KOPT-K1 (cell line): ENCODE results near the gene ATXN3L.

Experiments
- H3K27ac ChIP-seq: fragments of 200-600 bp; sonication (generic); 2 replicates; pipeline ENCODE4 v1.5.1; 2016; ENCODE audit warnings: antibody characterized with exemption, mild to moderate bottlenecking, low read depth, low read length; ENCODE audit not compliant: poor library complexity, severe bottlenecking
- H3K36me3 ChIP-seq: fragments of 200-600 bp; sonication (generic); 2 replicates; pipeline ENCODE4 v1.5.1; 2017; ENCODE audit warnings: antibody characterized with exemption, mild to moderate bottlenecking, low read length, moderate library complexity; ENCODE audit not compliant: insufficient read depth
- H3K9me3 ChIP-seq: fragments of 200-600 bp; sonication (generic); 2 replicates; pipeline ENCODE4 v1.5.1; 2017; ENCODE audit warnings: antibody characterized with exemption, low read length, mild to moderate bottlenecking; ENCODE audit not compliant: insufficient read depth, poor library complexity, severe bottlenecking

ATXN3L gene

DNA sequence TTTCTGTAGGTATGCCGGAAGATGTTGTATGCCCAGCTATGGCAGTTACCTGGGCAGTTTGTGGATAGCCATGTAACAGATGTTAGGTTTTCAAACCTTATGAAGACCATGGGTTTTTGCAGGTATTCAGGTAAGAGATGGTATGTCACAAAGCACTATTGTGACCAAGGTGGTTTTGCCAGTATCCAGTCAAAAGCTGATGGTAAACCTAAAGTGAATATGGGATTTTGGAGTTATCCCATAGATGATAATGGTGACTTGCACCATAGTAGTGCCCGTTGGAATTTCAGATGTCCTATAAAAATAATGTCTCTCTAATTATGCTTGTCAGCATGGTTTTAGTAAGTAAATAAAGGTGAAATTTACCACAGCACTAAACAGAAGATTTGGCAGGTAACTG is at the start of gene ATXN3L:
Gene ATXN3L, minus strand, starts transcription at position 101 of the 400 bp plus-strand sequence. CDS start 119 bp downstream, outside the sequence.
- no peaks in the 10 kb centered on the region for H3K9me3 ChIP-seq
- no peaks in the 10 kb centered on the region for H3K36me3 ChIP-seq
- H3K27ac ChIP-seq = no peak within 1 kb of the TSS

DNA sequence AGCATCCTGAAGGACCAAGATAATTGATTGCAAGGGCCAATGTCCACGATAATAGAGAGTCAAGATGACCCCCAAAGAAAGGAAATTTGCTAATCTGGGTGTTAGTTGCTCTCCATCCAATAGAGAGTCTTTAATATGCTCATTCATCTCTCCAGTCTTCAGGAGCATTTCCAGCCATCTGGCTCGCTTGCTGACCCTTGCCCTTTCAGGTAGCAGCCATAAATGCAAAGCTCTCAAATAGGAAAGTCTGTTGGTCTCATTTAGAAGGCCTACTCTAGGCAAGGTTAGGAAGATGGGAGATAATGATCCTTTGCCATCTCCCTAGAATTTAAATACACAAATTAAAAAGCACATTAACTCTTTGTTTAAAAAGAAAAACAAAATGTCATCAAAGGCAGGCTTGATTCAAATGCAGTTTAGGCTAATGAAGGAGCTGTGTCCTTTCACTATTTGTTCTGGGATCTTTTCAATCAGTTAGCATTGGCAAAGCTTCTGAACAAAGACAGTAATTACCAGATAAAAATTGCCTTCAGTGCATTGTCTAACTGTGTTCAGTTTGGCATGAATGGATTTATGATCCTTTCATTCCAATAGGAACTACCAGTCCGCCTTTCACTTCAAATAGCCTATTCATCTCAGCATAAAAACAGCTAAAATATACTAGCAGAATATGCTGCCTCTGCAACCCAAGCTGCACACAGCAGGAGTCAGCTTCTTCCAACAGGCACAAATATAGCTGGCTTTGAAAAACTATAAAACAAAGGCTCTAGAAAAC is 49.6 kb upstream of the ATXN3L start:
- Histone ChIP-seq H3K27ac (no peak overlapping the region), H3K36me3 (no peaks in the 10 kb centered on the region), H3K9me3 (no peaks in the 10 kb centered on the region)

DNA sequence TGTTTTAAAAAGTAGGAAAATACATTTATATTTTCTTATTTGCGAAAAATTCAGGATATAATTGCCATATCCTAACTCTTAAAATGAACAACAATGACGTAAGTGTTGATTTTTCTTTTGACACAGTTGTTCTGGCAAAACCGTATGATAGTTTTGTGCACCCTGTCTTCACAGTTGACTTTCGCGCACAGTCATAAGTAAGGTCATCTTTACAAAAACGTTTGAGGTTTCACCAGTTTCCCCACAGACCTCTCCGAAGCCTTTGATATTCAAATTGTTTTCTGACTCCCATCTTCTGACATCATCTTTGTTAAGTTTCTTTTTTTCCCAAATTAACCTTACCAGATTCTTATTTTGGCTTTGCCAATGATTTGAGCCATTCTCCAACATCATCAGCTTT is 48.1 kb upstream of the ATXN3L start:
- Histone ChIP-seq H3K36me3 (no peaks in the 10 kb centered on the region), H3K9me3 (no peaks in the 10 kb centered on the region), H3K27ac (no peak overlapping the region)

DNA sequence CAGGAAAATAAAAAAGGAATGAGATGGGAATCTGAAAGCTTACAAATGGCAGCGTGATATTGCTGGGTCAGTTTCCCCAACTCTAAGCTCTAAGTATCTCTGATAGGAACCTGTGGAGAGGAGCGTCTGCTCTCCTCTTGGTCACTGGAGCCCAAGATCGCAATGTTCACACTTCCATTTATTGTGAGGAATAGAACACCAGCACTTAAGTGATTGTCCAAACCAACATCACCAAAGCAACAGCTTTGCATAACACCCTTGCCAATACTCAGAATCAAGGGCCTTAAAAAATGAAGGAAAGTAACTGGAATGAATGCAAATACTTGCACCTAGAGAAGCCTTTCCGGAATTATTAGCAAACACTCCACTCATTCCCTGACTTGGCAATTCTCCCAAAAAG is 46.8 kb upstream of the ATXN3L start:
- Histone ChIP-seq H3K27ac (no peak overlapping the region), H3K36me3 (no peaks in the 10 kb centered on the region)

DNA sequence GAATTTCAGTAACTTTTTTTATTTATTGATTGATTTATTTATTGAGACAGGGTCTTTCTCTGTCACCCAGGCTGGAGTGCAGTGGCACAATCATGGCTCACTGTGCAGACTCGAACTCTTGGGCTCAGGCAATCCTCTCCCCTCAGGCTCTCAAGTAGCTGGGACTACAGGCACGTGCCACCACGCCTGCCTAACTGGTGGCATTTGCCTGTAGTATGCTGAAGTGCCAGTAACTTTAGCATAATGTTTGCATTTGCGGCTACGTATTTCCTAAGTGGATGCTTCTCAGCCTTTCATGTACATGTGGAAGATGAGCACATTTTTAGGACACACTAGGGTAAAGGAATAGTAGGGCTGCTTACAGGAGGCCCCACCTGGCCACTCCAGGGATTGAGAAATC is 45.3 kb upstream of the ATXN3L start:
- no peaks in the 10 kb centered on the region for H3K36me3 ChIP-seq
- no peak overlapping the region for H3K27ac ChIP-seq
- no peaks in the 10 kb centered on the region for H3K9me3 ChIP-seq

More for the DNA sequence above, 46.8 kb upstream of the ATXN3L start:
- no peaks in the 10 kb centered on the region for H3K9me3 ChIP-seq

DNA sequence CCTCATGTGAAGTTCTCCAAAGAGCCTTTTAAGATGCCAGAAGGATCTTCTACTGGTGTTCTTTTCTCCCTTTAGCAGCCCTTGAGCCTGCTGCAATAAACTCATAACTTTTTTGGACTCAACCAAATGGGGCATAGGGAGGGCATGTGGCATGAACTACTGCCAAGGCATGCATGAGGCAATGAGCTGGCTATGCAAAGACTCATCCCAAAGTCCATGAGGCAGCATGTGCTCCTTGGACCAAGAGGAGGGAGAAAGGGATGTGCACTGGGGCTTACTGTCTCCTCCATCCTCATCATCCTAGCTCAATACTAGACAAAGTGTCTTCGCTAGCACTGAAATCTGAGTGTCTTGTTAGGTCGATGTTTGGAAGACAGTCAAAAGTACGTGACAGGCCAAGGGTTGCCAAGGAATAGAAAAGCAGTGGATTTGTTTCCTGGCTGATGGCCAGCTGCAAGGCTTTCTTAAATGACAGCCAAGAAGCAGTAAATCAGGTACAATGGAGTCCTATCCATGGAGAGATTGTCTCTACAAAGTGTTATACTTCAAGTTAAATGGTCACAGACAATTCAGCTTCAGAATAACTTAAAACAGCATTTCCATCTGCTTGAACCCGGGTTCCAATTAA is 44.5 kb upstream of the ATXN3L start:
- Histone ChIP-seq H3K36me3 (no peaks in the 10 kb centered on the region), H3K27ac (no peak overlapping the region), H3K9me3 (no peaks in the 10 kb centered on the region)

DNA sequence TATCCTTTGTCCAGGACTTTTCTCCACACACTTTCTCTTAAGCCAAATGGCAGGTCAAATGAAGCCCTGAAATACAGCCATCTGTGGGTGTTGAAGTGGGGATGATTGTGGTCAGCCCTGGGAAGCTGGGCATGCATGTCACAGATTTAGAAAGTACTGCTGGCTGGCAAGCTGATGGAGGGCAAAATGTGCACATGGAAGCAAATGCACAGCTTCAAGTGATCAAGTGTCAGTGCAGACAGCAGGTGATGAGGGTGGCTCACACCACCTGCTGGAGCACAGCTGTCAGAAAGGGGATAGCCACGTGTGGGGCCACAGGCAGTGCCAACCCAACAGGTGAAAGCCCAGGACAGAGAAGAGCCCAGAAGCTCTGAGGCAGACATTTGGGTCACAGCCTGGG is 40.3 kb upstream of the ATXN3L start:
- H3K36me3 ChIP-seq = no peaks in the 10 kb centered on the region
- no peak overlapping the region for H3K27ac ChIP-seq
- no peaks in the 10 kb centered on the region for H3K9me3 ChIP-seq

DNA sequence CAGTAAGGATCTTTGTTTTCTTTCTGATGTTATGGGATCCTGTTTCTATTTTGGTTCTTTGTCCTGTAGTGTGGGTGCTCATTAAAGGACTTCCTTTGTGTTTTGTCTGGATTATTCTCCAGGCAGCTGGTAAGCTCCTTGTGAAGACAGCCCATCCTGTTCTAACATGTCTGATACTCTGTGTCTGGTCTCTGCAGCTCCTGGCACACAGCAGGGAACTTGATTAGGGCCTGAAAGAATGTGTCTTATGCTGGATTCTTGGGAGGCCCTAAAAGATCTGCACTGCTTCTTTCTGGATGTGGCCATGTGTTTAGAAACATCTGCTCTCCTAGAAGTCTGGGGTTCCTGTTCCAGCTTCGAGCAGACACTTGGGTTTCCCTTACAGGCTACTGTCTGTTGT is 38.1 kb upstream of the ATXN3L start:
- no peaks in the 10 kb centered on the region for H3K36me3 ChIP-seq
- H3K9me3 ChIP-seq = no peaks in the 10 kb centered on the region
- H3K27ac ChIP-seq = no peak overlapping the region

DNA sequence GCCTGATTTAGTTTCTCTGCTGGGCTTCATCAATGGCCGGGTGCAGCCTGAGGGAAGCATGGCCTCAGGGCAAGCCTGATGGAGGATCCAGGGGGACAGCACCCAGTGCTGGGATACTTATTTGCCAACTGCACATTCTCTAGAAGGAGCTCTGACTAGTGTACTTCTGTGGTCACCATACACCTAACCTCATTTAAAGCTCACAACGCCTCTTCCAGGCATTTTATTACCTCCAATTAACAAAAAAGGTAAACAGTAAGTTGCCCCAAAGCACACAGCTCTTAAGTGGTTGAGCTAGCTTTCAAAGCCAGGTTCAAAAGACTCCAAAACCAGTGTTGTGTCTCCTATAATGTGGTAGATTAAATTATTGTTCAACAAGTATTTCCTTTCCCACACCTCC is 26.8 kb upstream of the ATXN3L start:
- Histone ChIP-seq H3K27ac (no peak overlapping the region), H3K9me3 (no peaks in the 10 kb centered on the region), H3K36me3 (no peaks in the 10 kb centered on the region)

DNA sequence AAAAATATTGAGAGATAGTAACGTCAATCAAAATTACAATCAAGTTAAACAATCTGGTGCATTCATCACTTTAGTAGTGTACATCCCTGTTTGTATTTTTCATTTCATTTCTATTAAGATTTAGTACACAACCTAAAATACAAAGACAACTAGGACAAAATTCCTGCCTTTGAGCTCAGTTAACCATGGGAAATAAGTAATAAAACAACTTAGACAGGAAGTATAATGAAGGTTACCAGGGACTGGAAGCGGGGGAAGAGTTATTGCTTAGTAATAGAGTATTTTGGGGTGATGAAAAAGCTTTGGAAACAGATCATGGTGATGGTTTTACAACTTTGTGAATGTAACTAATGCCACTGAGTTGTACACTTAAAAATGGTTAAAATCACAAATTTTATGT is 25.6 kb upstream of the ATXN3L start:
- Histone ChIP-seq H3K9me3 (no peaks in the 10 kb centered on the region), H3K36me3 (no peaks in the 10 kb centered on the region), H3K27ac (no peak overlapping the region)

DNA sequence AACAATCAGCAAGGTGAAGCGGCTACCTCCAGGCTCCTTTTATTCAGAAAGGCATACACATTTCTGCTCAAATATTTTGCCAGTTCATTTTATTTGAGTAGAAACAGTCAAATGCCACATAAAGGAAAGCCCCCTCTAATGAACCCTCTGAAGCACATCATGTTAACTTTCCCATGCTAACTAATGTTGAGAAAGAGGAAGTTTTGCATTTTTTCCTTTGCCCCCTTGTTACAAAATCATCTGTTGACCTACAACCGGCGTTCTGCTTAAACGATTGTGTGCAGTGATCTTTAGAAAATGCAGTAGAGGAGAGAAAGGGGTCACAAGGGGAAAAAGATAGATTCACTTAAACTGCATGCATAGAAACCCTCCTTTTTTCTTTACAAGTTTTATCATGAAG is 25.2 kb upstream of the ATXN3L start:
- Histone ChIP-seq H3K9me3 (no peaks in the 10 kb centered on the region), H3K36me3 (no peaks in the 10 kb centered on the region), H3K27ac (no peak overlapping the region)

DNA sequence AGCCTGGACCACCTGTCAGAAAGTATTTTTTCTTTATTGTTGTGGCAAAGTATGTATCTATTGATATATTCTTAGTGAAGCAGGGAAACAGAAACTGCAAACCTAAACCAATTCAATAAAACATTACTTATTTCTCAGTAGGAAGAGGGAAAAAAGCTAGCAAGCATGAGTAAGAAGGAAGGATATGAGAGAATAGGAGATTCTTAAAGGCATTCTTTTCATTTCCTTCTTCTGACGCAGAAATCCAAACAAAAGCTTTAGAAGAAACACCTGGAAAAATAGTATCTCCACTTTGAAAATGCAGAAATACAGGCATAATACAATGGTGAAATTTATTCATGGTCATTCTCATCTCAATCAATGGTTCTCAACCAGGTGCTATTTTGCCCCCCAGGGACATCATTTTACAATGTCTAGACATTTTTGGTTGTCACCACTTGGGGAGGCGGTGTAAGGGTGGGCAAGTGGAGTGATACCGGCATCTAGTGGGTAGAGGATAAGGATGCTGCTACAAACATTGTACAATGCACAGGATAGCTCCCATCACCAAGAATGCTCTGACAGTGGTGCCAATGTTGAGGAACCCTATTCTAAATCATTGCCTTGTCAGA is 21.7 kb upstream of the ATXN3L start:
- Histone ChIP-seq H3K27ac (no peak overlapping the region), H3K36me3 (no peaks in the 10 kb centered on the region), H3K9me3 (no peaks in the 10 kb centered on the region)

DNA sequence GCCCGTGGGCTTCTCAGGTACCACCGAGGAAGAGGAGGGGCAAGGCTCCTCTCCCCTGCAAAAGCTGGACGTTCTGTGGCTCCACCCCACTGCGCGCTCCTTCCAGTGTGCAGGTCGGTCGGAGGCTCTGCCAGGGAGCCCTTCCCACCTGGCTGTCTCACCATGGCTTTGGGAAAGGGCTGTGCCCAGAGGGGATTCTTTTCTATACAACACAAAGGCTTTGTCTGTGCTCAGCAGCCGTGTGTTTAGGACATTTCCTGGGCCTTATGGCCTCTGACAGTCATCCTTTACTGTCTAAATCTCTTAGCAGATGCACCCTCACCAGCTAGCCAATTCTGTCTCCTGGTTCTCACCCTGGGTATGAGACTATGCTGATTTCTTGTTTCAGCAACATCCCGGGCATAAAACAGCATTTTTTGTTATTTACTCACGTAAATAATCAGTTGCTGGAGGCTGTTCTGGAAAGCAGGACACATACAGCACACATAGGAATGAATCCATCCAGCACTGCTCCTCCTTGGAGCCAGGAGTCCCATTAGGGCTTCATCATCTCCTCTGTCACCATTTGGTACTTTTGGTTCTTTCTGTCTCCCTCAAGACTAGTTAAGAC is 20.4 kb upstream of the ATXN3L start:
- H3K9me3 ChIP-seq = no peaks in the 10 kb centered on the region
- no peaks in the 10 kb centered on the region for H3K36me3 ChIP-seq
- H3K27ac ChIP-seq = no peak overlapping the region

DNA sequence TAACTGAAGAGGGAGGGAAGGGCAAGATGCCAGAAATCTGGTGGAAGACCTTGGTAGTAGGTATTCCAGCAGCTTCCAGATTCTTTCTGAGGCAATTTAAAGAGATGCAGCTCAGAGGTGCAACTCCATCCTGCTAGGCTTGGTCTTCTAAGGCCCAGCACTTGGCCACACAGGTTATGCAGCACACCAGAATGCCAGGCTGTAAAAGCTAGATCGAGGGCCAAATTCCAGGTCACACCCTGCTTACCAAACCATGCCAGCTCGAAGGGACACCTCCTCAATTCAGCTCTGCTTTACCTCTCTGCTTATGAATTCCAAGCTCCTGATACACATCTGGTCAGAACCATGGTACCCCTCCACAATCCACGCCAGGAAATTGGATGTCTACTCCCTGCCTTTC is 19.8 kb upstream of the ATXN3L start:
- Histone ChIP-seq H3K36me3 (no peaks in the 10 kb centered on the region), H3K9me3 (no peaks in the 10 kb centered on the region), H3K27ac (no peak overlapping the region)

DNA sequence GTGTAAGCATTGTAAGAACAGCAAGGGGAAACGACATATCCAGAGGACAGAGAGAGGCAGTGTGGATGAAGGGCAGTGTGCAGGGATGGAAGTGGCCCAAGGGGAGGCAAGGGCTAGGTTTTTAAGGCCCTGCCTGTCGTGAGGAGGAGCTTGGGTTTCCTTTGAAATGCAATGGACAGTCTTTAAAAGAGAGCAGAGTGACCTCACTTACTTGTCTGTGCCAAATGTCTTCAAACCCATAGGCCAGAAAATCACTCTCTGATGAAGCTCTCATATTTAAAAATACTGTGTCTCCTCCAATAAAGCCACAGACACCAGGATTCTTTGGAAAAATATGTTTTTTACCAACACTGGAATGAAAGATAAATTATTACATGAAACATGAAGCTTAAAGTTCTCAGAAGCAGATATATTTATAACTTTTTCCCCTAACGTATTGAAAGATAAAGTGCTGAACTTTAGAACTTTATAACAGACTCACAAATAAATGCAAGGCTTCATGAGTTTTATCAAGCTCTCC is 19.2 kb upstream of the ATXN3L start:
- Histone ChIP-seq H3K36me3 (no peaks in the 10 kb centered on the region), H3K27ac (no peak overlapping the region)

More for the DNA sequence above, 19.2 kb upstream of the ATXN3L start:
- H3K9me3 ChIP-seq = no peaks in the 10 kb centered on the region
